Measurements from ENCODE around the gene APBB3.

DNA sequence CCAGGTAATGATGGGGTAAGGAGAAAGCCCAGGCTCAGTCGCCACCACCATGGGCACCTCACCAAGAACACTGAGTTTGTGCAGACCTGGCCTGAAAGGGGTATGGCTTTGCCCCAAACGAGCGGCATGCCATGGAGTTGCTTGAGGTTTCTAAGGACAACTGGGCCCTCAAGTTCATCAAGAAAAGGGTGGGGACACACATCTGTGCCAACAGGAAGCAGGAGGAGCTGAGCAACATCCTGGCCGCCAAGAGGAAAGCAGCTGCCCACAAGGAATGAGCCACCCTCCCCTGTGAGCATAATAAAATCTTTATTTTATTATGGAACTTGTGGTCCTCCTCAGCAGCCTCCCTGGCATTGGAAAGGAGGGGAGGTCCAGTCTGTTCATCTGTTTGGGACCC lies 44.7 kb upstream of the APBB3 start:
- TF ChIP-seq POLR2A (IDR thresholded peaks at IDR 0.05) = no peak
- TF ChIP-seq, protein P1, sequence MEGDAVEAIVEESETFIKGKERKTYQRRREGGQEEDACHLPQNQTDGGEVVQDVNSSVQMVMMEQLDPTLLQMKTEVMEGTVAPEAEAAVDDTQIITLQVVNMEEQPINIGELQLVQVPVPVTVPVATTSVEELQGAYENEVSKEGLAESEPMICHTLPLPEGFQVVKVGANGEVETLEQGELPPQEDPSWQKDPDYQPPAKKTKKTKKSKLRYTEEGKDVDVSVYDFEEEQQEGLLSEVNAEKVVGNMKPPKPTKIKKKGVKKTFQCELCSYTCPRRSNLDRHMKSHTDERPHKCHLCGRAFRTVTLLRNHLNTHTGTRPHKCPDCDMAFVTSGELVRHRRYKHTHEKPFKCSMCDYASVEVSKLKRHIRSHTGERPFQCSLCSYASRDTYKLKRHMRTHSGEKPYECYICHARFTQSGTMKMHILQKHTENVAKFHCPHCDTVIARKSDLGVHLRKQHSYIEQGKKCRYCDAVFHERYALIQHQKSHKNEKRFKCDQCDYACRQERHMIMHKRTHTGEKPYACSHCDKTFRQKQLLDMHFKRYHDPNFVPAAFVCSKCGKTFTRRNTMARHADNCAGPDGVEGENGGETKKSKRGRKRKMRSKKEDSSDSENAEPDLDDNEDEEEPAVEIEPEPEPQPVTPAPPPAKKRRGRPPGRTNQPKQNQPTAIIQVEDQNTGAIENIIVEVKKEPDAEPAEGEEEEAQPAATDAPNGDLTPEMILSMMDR (IDR thresholded peaks at IDR 0.05) = no peak

Measured in lower leg skin (tissue), 3 donors.